Raji (cell line): ENCODE data around the gene CTNNA1.

Experiments used
- POLR2A ChIP-seq: IDR thresholded peaks from 2 replicates; pipeline ENCODE4 v1.6.1; 2011; ENCODE audit warnings: low read depth, low read length, control low read depth; ENCODE audit not compliant: insufficient read depth

CTNNA1 gene

GRCh38 chr5:138918686-138919085, 165.5 kb downstream of the CTNNA1 start:
- no peak for TF ChIP-seq POLR2A

- no peak for TF ChIP-seq POLR2A
These were observed 167.0 kb downstream of the CTNNA1 start for GRCh38 chr5:138920181-138920580.

- no peak for TF ChIP-seq POLR2A
These were observed 169.3 kb downstream of the CTNNA1 start for GRCh38 chr5:138922494-138922893.

- TF ChIP-seq POLR2A: no peak
These were observed 171.9 kb downstream of the CTNNA1 start for GRCh38 chr5:138925090-138925635.

GRCh38 chr5:138926257-138926656, 173.0 kb downstream of the CTNNA1 start:
- no peak for TF ChIP-seq POLR2A

GRCh38 chr5:138926688-138927448, 173.6 kb downstream of the CTNNA1 start:
- TF ChIP-seq POLR2A: no peak

GRCh38 chr5:138927544-138927943, 174.3 kb downstream of the CTNNA1 start:
- TF ChIP-seq POLR2A: no peak

- no peak for TF ChIP-seq POLR2A
These were observed 174.8 kb downstream of the CTNNA1 start for GRCh38 chr5:138927979-138928378.

GRCh38 chr5:138929571-138929955, 176.3 kb downstream of the CTNNA1 start:
- TF ChIP-seq POLR2A: no peak

GRCh38 chr5:138930371-138931097, 177.3 kb downstream of the CTNNA1 start:
- TF ChIP-seq POLR2A: no peak

- TF ChIP-seq POLR2A: no peak
These were observed 179.1 kb downstream of the CTNNA1 start for GRCh38 chr5:138932171-138932810.

GRCh38 chr5:138933522-138934290, 180.5 kb downstream of the CTNNA1 start:
- TF ChIP-seq POLR2A: no peak

- no peak for TF ChIP-seq POLR2A
These were observed 181.7 kb downstream of the CTNNA1 start for GRCh38 chr5:138934971-138935370.

GRCh38 chr5:138935466-138935865, 182.2 kb downstream of the CTNNA1 start:
- TF ChIP-seq POLR2A: no peak
